ENCODE measurements around the gene KLHL21.

KLHL21 gene

DNA sequence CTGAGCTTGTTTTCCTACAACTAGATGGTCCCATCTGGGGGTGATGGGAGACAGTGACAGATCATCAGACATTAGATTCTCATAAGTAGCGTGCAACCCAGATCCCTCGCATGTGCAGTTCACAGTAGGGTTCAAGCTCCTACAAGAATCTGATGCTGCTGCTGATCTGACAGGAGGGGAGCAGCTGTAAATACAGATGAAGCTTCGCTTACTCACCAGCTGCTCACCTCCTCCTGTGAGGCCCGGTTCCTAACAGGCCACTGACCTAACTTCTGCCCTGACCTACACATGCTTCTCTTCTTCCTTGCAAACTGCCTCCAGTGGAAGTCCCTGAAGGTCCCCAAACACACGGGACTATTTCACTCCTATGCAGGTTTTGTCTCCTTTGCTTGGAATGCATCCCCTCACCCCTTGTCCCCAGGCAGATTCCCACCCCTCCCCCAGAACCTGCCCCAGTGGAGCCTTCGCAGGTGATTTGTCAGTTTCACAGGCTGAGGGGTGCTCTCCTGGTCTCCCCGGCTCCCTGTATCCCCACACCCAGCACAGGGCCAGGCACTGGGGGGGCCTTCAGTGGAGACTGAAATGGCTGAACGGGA lies 28.5 kb downstream of the KLHL21 start:
- Histone ChIP-seq H3F3A (ENCODE audit: insufficient read depth) (no peaks in the 10 kb centered on the region), H3K4me3 (ENCODE audit: insufficient read depth, low read length, poor library complexity, severe bottlenecking) (no peak overlapping the region), H2AFZ (ENCODE audit: low read depth, low read length, severe bottlenecking) (no peak overlapping the region), H3K27ac (ENCODE audit: low read depth, low read length) (no peak overlapping the region), H4K20me1 (ENCODE audit: low read depth, low read length) (no peaks in the 10 kb centered on the region), H3K9me2 (replicated peaks; ENCODE audit: insufficient read depth, low read length) (no peaks in the 10 kb centered on the region), H3K79me2 (ENCODE audit: insufficient read depth, low read length) (no peaks in the 10 kb centered on the region), H3K9ac (ENCODE audit: low read length) (no peak overlapping the region), H3K4me2 (ENCODE audit: low read depth, low read length, poor library complexity, severe bottlenecking) (no peak overlapping the region), H3K27me3 (ENCODE audit: low read length) (no peaks in the 10 kb centered on the region), H3K9me3 (ENCODE audit: insufficient read depth, low read length) (no peaks in the 10 kb centered on the region), H3K36me3 (ENCODE audit: low read length) (no peaks in the 10 kb centered on the region)
- TF ChIP-seq EZH2phosphoT487 (conservative IDR thresholded peaks at IDR 0.05; ENCODE audit: low read length): no peak
- TF ChIP-seq, protein P1, sequence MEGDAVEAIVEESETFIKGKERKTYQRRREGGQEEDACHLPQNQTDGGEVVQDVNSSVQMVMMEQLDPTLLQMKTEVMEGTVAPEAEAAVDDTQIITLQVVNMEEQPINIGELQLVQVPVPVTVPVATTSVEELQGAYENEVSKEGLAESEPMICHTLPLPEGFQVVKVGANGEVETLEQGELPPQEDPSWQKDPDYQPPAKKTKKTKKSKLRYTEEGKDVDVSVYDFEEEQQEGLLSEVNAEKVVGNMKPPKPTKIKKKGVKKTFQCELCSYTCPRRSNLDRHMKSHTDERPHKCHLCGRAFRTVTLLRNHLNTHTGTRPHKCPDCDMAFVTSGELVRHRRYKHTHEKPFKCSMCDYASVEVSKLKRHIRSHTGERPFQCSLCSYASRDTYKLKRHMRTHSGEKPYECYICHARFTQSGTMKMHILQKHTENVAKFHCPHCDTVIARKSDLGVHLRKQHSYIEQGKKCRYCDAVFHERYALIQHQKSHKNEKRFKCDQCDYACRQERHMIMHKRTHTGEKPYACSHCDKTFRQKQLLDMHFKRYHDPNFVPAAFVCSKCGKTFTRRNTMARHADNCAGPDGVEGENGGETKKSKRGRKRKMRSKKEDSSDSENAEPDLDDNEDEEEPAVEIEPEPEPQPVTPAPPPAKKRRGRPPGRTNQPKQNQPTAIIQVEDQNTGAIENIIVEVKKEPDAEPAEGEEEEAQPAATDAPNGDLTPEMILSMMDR (IDR thresholded peaks at IDR 0.05; ENCODE audit: insufficient read depth, low read length, poor library complexity, severe bottlenecking): no peak

DNA sequence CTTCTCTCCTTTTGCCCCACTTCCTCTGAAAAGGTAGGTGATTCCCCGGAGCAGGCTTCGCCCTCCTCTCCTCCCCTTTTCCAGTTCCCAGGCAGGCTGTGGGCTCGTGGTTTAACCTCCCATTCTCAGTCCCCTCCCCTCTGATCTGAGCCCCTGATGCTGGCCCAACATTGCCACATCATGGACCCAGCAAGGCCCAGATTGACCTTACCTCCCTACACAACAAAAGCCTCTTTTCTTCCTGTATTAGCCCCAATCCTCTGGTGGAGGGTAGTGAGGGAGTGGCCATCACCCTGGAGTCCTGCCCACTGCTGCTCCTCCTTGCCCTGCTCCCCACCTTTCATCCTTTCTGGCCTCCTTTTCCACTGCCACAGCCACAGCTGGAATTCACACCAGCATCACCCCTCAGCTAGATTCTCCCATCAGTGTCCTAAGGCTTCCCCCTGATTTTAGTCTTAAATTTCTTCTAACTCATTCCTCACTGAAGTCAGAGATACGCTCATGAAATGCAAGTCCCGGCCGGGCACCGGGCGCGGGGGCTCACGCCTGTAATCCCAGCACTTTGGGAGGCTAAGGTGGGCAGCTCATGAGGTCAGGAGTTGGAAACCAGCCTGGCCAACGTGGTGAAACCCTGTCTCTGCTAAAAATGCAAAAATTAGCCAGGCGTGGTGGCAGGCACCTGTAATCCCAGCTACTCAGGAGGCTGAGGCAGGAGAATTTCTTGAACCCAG lies 29.9 kb downstream of the KLHL21 start:
- no peaks in the 10 kb centered on the region for H3K9me3 ChIP-seq (ENCODE audit: insufficient read depth, low read length)
- no peak for TF ChIP-seq EZH2phosphoT487 (conservative IDR thresholded peaks at IDR 0.05; ENCODE audit: low read length)
- TF ChIP-seq, protein P1 (IDR thresholded peaks at IDR 0.05; ENCODE audit: insufficient read depth, low read length, poor library complexity, severe bottlenecking): no peak
- H3K27me3 ChIP-seq (ENCODE audit: low read length): no peaks in the 10 kb centered on the region
- H3K36me3 ChIP-seq (ENCODE audit: low read length): no peaks in the 10 kb centered on the region
- no peaks in the 10 kb centered on the region for H3K9me2 ChIP-seq (replicated peaks; ENCODE audit: insufficient read depth, low read length)
- H3K79me2 ChIP-seq (ENCODE audit: insufficient read depth, low read length): no peaks in the 10 kb centered on the region
- no peaks in the 10 kb centered on the region for H4K20me1 ChIP-seq (ENCODE audit: low read depth, low read length)
- no peak overlapping the region for H3K4me2 ChIP-seq (ENCODE audit: low read depth, low read length, poor library complexity, severe bottlenecking)
- H3K9ac ChIP-seq (ENCODE audit: low read length): no peak overlapping the region
- no peak overlapping the region for H3K4me3 ChIP-seq (ENCODE audit: insufficient read depth, low read length, poor library complexity, severe bottlenecking)
- no peak overlapping the region for H3K27ac ChIP-seq (ENCODE audit: low read depth, low read length)
- no peaks in the 10 kb centered on the region for H3F3A ChIP-seq (ENCODE audit: insufficient read depth)
- H2AFZ ChIP-seq (ENCODE audit: low read depth, low read length, severe bottlenecking): no peak overlapping the region

DNA sequence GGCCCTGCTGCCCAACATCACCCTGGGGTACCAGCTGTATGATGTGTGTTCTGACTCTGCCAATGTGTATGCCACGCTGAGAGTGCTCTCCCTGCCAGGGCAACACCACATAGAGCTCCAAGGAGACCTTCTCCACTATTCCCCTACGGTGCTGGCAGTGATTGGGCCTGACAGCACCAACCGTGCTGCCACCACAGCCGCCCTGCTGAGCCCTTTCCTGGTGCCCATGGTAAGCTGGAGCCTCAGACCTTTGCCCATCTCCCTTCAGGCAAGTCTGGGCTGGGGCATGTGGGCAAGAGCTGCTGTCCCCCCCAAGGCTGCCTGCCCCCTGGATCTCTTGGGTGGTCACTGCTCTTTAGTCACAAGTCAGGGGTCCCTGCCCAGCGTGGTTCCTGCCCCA lies 31.7 kb downstream of the KLHL21 start:
- TF ChIP-seq, protein P1 (IDR thresholded peaks at IDR 0.05; ENCODE audit: insufficient read depth, low read length, poor library complexity, severe bottlenecking): no peak
- TF ChIP-seq EZH2phosphoT487 (conservative IDR thresholded peaks at IDR 0.05; ENCODE audit: low read length): no peak
- H3K9ac ChIP-seq (ENCODE audit: low read length): no peak overlapping the region
- no peak overlapping the region for H2AFZ ChIP-seq (ENCODE audit: low read depth, low read length, severe bottlenecking)
- H3K27me3 ChIP-seq (ENCODE audit: low read length): no peaks in the 10 kb centered on the region
- H3K4me2 ChIP-seq (ENCODE audit: low read depth, low read length, poor library complexity, severe bottlenecking): no peak overlapping the region
- H3F3A ChIP-seq (ENCODE audit: insufficient read depth): no peaks in the 10 kb centered on the region
- H4K20me1 ChIP-seq (ENCODE audit: low read depth, low read length): no peaks in the 10 kb centered on the region
- no peaks in the 10 kb centered on the region for H3K79me2 ChIP-seq (ENCODE audit: insufficient read depth, low read length)
- H3K9me2 ChIP-seq (replicated peaks; ENCODE audit: insufficient read depth, low read length): no peaks in the 10 kb centered on the region
- no peak overlapping the region for H3K4me3 ChIP-seq (ENCODE audit: insufficient read depth, low read length, poor library complexity, severe bottlenecking)
- no peaks in the 10 kb centered on the region for H3K36me3 ChIP-seq (ENCODE audit: low read length)
- H3K9me3 ChIP-seq (ENCODE audit: insufficient read depth, low read length): no peaks in the 10 kb centered on the region
- H3K27ac ChIP-seq (ENCODE audit: low read depth, low read length): no peak overlapping the region
